ENCODE results near the gene ZNRF3. TPM values are rescaled to one million over a fixed set of nuclear protein-coding genes. Genes with fewer than 3 reads are reported as not detected.

Gene ZNRF3
- total RNA-seq, 4 donors from 2014 or later: 17.2 to 22.8 (median 19.5) TPM

GRCh38 chr22:28994522-28994921 lies 111.2 kb downstream of the ZNRF3 start:
- H3K4me3 ChIP-seq (ENCODE audit: low read depth, poor library complexity, severe bottlenecking): no peak overlapping the region
- 96 to 97% methylated on average over 4 of the region's 4 CpGs for WGBS, 2 donors
- DNase-seq (ENCODE audit: low spot score in 2 of 2): no peak
- intact Hi-C loops (cut with DNase I; ENCODE audit: low total_unique reads): no loop called here
- TF ChIP-seq, protein P1, sequence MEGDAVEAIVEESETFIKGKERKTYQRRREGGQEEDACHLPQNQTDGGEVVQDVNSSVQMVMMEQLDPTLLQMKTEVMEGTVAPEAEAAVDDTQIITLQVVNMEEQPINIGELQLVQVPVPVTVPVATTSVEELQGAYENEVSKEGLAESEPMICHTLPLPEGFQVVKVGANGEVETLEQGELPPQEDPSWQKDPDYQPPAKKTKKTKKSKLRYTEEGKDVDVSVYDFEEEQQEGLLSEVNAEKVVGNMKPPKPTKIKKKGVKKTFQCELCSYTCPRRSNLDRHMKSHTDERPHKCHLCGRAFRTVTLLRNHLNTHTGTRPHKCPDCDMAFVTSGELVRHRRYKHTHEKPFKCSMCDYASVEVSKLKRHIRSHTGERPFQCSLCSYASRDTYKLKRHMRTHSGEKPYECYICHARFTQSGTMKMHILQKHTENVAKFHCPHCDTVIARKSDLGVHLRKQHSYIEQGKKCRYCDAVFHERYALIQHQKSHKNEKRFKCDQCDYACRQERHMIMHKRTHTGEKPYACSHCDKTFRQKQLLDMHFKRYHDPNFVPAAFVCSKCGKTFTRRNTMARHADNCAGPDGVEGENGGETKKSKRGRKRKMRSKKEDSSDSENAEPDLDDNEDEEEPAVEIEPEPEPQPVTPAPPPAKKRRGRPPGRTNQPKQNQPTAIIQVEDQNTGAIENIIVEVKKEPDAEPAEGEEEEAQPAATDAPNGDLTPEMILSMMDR (IDR thresholded peaks at IDR 0.05): no peak
- TF ChIP-seq POLR2A (IDR thresholded peaks at IDR 0.05): no peak

GRCh38 chr22:28995551-28995950 lies 112.2 kb downstream of the ZNRF3 start:
- DNase-seq (ENCODE audit: low spot score in 2 of 2): no peak
- intact Hi-C loops (cut with DNase I; ENCODE audit: low total_unique reads): no loop called here
- no peak for TF ChIP-seq POLR2A (IDR thresholded peaks at IDR 0.05)
- TF ChIP-seq, protein P1 (IDR thresholded peaks at IDR 0.05): no peak
- 79 to 80% methylated on average over 2 of the region's 2 CpGs for WGBS, 2 donors
- H3K4me3 ChIP-seq (ENCODE audit: low read depth, poor library complexity, severe bottlenecking): no peak overlapping the region

GRCh38 chr22:28997342-28997741 lies 114.0 kb downstream of the ZNRF3 start:
- WGBS, 2 donors: 92 to 96% methylated on average over 3 of the region's 3 CpGs
- no peak for TF ChIP-seq POLR2A (IDR thresholded peaks at IDR 0.05)
- TF ChIP-seq, protein P1 (IDR thresholded peaks at IDR 0.05): no peak
- H3K4me3 ChIP-seq (ENCODE audit: low read depth, poor library complexity, severe bottlenecking): no peak overlapping the region
- intact Hi-C loops (cut with DNase I; ENCODE audit: low total_unique reads): no loop called here
- no peak for DNase-seq (ENCODE audit: low spot score in 2 of 2)

DNA sequence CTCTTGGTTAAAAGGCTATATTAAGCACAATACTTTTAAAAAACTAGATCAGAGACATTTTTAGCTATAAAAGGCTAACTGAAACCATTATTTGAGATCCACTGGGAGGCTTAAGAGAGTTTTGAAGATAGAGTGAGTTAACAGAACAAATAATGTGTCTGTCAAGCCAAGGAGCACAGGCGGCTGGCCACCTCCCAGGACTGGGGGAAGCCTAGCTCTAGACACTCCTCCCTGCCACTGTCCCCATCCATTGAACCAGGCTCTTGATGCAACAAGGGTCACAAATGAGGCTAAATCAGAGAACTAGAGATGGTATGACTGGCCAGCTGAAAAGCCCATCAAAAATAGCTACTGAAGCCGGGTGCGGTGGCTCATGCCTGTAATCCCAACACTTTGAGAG lies 115.3 kb downstream of the ZNRF3 start:
- TF ChIP-seq, protein P1 (IDR thresholded peaks at IDR 0.05): no peak
- TF ChIP-seq POLR2A (IDR thresholded peaks at IDR 0.05): no peak
- intact Hi-C loops (cut with DNase I; ENCODE audit: low total_unique reads): no loop called here
- WGBS, 2 donors: 74 to 91% methylated on average over 3 of the region's 3 CpGs
- H3K4me3 ChIP-seq (ENCODE audit: low read depth, poor library complexity, severe bottlenecking): no peak overlapping the region
- DNase-seq (ENCODE audit: low spot score in 2 of 2): no peak

GRCh38 chr22:28999510-28999909 lies 116.1 kb downstream of the ZNRF3 start:
- 74 to 81% methylated on average over 7 of the region's 7 CpGs for WGBS, 2 donors

More at GRCh38 chr22:28999510-28999909, 116.1 kb downstream of the ZNRF3 start:
- TF ChIP-seq POLR2A (IDR thresholded peaks at IDR 0.05): no peak
- TF ChIP-seq, protein P1 (IDR thresholded peaks at IDR 0.05): no peak
- no peak overlapping the region for H3K4me3 ChIP-seq (ENCODE audit: low read depth, poor library complexity, severe bottlenecking)
- intact Hi-C loops (cut with DNase I; ENCODE audit: low total_unique reads): no loop called here
- DNase-seq (ENCODE audit: low spot score in 2 of 2): no peak
